Inflammatory macrophage treated with lipopolysaccharide for 1 hour (primary cell): ENCODE results near the gene ACKR4.

ENCODE experiments used
- DNase-seq, 2 donors: peaks; one replicate each; pipeline ENCODE4 v3.0.0-alpha.2; 2020 to 2022

Gene ACKR4

GRCh38 chr3:132643366-132643765, 46.3 kb downstream of the ACKR4 start:
- DNase-seq, result no peak

GRCh38 chr3:132645058-132645457, 48.0 kb downstream of the ACKR4 start:
- DNase-seq, result no peak

- DNase-seq, result no peak
Measured at GRCh38 chr3:132650153-132650552, 53.1 kb downstream of the ACKR4 start.
